ENCODE results near the gene MAP3K12.

The MAP3K12 gene

GRCh38 chr12:53510181-53510812 is 11.0 kb upstream of the MAP3K12 start:
- H3K4me3 ChIP-seq (ENCODE audit: low read depth, low read length) = no peak overlapping the region
- TF ChIP-seq CTCF (IDR thresholded peaks at IDR 0.05; ENCODE audit: low read depth, low read length) = no peak
- no peak for DNase-seq (ENCODE audit: low read depth, low spot score)
- in situ Hi-C loops (cut with HindIII; ENCODE audit: low sequenced_read_pairs) = no loop called here

GRCh38 chr12:53508534-53509170 is 9.4 kb upstream of the MAP3K12 start:
- in situ Hi-C loops (cut with HindIII; ENCODE audit: low sequenced_read_pairs) = no loop called here
- no peak overlapping the region for H3K4me3 ChIP-seq (ENCODE audit: low read depth, low read length)
- peak; percentile 68 for DNase-seq (ENCODE audit: low read depth, low spot score)
- TF ChIP-seq CTCF (IDR thresholded peaks at IDR 0.05; ENCODE audit: low read depth, low read length) = peak; percentile 97

- no peak for TF ChIP-seq CTCF (IDR thresholded peaks at IDR 0.05; ENCODE audit: low read depth, low read length)
- in situ Hi-C loops (cut with HindIII; ENCODE audit: low sequenced_read_pairs) = no loop called here
- DNase-seq (ENCODE audit: low read depth, low spot score) = no peak
- no peak overlapping the region for H3K4me3 ChIP-seq (ENCODE audit: low read depth, low read length)
Measured at GRCh38 chr12:53507603-53507885, 8.3 kb upstream of the MAP3K12 start.

- DNase-seq (ENCODE audit: low read depth, low spot score) = no peak
- no peak for TF ChIP-seq CTCF (IDR thresholded peaks at IDR 0.05; ENCODE audit: low read depth, low read length)
- H3K4me3 ChIP-seq (ENCODE audit: low read depth, low read length) = no peak within 1 kb of the TSS
- in situ Hi-C loops (cut with HindIII; ENCODE audit: low sequenced_read_pairs) = no loop called here
Measured at GRCh38 chr12:53506881-53507602, 7.8 kb upstream of the MAP3K12 start, which contains the start of gene NPFF. NPFF (minus strand) TSS chr12:53507484; CDS start chr12:53507474, 10 bp downstream.

GRCh38 chr12:53506450-53506785 is 7.2 kb upstream of the MAP3K12 start:
- no peak overlapping the region for H3K4me3 ChIP-seq (ENCODE audit: low read depth, low read length)
- in situ Hi-C loops (cut with HindIII; ENCODE audit: low sequenced_read_pairs) = no loop called here
- TF ChIP-seq CTCF (IDR thresholded peaks at IDR 0.05; ENCODE audit: low read depth, low read length) = no peak
- DNase-seq (ENCODE audit: low read depth, low spot score) = no peak

GRCh38 chr12:53505555-53506449 is 6.5 kb upstream of the MAP3K12 start:
- no peak for TF ChIP-seq CTCF (IDR thresholded peaks at IDR 0.05; ENCODE audit: low read depth, low read length)
- H3K4me3 ChIP-seq (ENCODE audit: low read depth, low read length) = no peak overlapping the region
- no peak for DNase-seq (ENCODE audit: low read depth, low spot score)
- in situ Hi-C loops (cut with HindIII; ENCODE audit: low sequenced_read_pairs) = no loop called here
